Epithelial cell of proximal tubule (primary cell): Measurements from ENCODE around the gene GLRX. TPM values are rescaled to one million over a fixed set of nuclear protein-coding genes. Genes with fewer than 3 reads are reported as not detected.
"Not testable (repeated sequence)": the region's sequence is repeated elsewhere in the genome, so short reads cannot be mapped to it uniquely, and the experiment has no call there.

ENCODE experiments used
- DNase-seq: peaks from one replicate; pipeline ENCODE4 v3.0.0-alpha.2; 2011; ENCODE audit warnings: low read depth
- H3K4me3 ChIP-seq: 2 replicates; pipeline ENCODE4 v1.5.1; 2011; ENCODE audit warnings: low read depth, mild to moderate bottlenecking, low read length
- total RNA-seq: library from RNA; depleted of rRNA; stranded (reverse); fragments of >200 nt; gene quantifications from 2 replicates; pipeline ENCODE4 v1.2.3, GENCODE V29; 2015
- TF ChIP-seq, protein P1 (sequence below): conservative IDR thresholded peaks from 2 replicates; pipeline ENCODE4 v1.5.1; 2012; ENCODE audit warnings: low read depth, mild to moderate bottlenecking, low read length

Gene GLRX
- total RNA-seq, 1 donor from 2014 or later, result 147 TPM

DNA sequence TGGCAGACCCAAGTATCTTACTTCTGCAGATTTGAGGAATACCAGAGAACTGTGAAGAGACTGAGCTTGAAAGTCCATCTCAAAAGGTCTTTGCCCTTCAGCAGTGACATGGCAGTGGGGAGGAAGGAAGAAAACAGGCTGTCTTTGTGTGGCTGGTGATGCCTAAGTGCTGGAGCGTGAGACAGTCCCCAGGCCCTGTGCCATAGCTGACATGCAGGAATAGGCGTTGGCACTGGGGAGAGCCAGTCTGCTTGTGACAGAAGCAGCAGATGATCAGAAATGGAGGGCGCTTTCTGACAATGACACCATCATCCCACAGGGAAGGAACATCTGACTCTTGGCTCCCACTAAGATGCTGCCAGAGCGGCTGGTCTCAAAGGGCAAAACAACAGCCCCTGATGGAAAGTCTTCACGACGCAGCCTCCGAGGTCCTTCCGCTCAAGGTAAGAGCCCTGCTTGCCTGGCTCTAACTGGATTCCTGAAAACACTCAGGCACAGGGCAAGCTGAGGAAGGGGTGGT is 15.5 kb upstream of the GLRX start:
- TF ChIP-seq, protein P1, sequence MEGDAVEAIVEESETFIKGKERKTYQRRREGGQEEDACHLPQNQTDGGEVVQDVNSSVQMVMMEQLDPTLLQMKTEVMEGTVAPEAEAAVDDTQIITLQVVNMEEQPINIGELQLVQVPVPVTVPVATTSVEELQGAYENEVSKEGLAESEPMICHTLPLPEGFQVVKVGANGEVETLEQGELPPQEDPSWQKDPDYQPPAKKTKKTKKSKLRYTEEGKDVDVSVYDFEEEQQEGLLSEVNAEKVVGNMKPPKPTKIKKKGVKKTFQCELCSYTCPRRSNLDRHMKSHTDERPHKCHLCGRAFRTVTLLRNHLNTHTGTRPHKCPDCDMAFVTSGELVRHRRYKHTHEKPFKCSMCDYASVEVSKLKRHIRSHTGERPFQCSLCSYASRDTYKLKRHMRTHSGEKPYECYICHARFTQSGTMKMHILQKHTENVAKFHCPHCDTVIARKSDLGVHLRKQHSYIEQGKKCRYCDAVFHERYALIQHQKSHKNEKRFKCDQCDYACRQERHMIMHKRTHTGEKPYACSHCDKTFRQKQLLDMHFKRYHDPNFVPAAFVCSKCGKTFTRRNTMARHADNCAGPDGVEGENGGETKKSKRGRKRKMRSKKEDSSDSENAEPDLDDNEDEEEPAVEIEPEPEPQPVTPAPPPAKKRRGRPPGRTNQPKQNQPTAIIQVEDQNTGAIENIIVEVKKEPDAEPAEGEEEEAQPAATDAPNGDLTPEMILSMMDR, result no peak
- H3K4me3 ChIP-seq, result no peak overlapping the region
- DNase-seq, result no peak

DNA sequence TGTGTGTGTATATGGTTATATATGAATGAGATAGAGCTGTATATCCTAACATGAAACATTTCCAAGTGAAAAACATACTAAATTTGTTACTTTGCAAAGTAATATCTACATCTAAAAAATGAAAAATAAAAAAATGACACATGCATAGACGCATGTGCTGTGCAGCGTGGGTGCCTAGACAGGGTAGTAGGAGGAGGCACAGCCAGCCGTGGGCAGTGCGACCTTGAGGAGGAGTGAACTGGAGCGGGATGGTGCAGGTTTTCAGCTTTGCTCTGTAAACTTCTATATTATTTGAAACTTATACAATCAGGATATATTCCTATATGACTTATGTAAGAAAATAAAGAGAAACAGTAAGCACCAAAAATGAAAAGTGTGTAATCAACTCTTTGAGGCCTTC is 15.0 kb upstream of the GLRX start:
- no peak overlapping the region for H3K4me3 ChIP-seq
- no peak for DNase-seq
- TF ChIP-seq, protein P1, result no peak

DNA sequence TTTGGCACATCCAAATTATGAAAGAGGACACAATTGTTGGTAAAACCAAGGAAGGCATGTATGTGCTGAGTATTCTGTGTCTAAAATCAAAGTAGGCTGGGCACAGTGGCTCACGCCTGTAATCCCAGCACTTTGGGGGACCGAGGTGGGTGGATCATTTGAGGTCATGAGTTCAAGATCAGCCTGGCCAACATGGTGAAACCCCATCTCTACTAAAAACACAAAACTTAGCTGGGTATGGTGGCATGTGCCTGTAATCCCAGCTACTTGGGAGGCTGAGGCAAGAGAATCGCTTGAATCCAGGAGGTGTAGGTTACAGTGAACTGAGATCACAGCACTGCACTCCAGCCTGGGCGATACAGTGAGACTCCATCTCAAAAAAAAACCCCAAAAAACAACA is 14.4 kb upstream of the GLRX start:
- H3K4me3 ChIP-seq, DNase-seq: not testable (repeated sequence)

DNA sequence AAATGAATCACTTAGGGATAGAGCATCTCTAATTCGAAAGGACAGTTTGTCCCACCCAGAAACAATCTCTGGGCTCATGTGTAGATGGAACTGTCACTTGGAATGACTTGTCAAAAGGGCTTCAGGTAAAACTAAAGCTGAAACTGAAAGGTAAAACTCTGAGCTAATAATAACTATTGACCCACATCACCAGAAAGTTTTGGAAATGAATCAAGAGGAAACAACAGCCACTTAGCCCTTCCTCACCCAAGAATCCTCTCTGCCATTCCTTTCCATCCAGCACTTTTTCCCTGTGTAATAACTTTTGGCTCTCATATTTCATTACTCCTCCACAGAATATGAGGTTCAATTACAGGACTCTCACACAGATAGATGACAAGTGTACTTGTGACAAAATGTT is 14.0 kb upstream of the GLRX start:
- no peak for DNase-seq
- H3K4me3 ChIP-seq, result no peak overlapping the region
- TF ChIP-seq, protein P1, result no peak

DNA sequence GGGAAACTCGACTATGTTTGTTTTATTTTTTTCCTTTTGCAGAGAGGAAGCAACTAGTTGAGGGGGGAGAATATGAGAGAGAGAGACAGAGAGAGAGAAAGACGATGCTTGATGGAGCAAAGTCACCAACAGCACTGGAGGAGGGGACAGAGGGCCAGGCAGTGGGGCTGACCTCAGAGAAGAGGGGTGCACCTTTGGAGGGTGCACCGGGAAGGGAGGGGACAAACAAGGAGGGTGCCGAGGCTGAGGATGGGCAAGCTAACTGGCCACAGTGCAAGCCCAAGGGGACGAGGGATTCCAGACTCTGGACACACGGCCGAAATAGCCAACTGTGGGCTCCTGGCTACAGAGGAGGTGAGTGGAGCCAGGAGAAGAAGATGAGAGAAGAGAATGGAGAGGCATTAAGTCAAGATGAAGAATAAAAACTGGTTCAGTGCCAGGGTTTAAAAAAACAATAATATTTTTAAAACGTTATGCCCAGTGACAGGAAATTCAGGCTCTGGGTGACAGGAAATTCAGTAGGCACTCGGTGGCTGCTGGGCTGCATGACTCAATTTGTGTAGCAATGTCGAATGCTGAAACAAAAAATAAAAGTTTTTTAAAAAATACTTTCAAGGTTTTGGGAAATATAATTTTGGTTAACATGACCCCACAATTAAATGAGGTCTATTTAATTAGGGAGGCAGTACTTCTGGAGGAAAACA is 13.3 kb upstream of the GLRX start:
- no peak for DNase-seq
- TF ChIP-seq, protein P1, result no peak
- H3K4me3 ChIP-seq, result peak overlapping the region; percentile 53

DNA sequence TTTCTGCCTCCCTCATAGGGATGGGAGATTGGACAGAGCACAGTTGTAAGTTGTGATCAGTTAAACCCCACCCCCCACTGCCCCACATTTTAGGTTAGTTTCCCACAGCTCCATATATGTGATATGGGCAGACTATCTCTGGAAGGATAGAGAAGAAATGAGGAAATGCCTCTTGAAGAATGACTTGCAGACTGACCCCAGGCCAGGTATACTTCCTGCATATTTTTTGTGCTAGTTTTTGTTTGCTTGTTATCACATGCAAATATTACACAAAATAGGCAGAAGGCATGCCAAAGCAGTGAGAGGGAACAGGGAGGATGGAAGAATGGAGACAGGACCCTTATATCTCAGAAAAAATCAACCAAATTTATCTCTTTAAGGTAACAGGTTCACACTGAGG is 10.1 kb upstream of the GLRX start:
- TF ChIP-seq, protein P1, result no peak
- no peak for DNase-seq
- no peak overlapping the region for H3K4me3 ChIP-seq

DNA sequence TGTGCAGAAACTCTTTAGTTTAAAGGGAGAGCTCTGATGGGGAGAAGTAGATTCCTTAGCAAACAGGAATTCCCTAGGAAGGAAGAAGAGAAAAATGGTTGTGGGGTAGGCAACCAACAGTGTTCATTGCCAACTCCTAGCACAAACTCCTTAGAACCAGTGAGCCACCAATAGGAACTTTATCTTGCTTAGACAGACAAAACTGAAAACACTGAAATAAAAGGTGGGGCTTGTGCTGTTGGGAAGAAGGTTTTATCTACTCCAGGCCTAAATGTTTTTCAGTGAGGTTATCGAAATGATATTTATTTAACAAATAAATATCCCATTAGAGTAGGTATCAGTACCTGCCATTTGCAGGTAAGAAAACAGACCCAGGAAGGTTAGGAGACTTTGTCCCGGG is 7.7 kb upstream of the GLRX start:
- TF ChIP-seq, protein P1, result no peak
- no peak for DNase-seq
- no peak overlapping the region for H3K4me3 ChIP-seq
